DND-41 (cell line): ENCODE data around the gene USP12.

Source experiments
- EZH2 ChIP-seq: IDR thresholded peaks from 3 replicates; pipeline ENCODE4 v1.6.1; 2012; ENCODE audit warnings: borderline replicate concordance, low read depth, mild to moderate bottlenecking, moderate library complexity, low read length, inconsistent platforms; ENCODE audit not compliant: severe bottlenecking
- TF ChIP-seq, protein P1 (sequence below): IDR thresholded peaks from 2 replicates; pipeline ENCODE4 v1.5.1; 2012; ENCODE audit warnings: borderline replicate concordance, low read length, moderate library complexity, mild to moderate bottlenecking; ENCODE audit not compliant: poor library complexity, severe bottlenecking; ENCODE audit errors: extremely low read depth

DNA sequence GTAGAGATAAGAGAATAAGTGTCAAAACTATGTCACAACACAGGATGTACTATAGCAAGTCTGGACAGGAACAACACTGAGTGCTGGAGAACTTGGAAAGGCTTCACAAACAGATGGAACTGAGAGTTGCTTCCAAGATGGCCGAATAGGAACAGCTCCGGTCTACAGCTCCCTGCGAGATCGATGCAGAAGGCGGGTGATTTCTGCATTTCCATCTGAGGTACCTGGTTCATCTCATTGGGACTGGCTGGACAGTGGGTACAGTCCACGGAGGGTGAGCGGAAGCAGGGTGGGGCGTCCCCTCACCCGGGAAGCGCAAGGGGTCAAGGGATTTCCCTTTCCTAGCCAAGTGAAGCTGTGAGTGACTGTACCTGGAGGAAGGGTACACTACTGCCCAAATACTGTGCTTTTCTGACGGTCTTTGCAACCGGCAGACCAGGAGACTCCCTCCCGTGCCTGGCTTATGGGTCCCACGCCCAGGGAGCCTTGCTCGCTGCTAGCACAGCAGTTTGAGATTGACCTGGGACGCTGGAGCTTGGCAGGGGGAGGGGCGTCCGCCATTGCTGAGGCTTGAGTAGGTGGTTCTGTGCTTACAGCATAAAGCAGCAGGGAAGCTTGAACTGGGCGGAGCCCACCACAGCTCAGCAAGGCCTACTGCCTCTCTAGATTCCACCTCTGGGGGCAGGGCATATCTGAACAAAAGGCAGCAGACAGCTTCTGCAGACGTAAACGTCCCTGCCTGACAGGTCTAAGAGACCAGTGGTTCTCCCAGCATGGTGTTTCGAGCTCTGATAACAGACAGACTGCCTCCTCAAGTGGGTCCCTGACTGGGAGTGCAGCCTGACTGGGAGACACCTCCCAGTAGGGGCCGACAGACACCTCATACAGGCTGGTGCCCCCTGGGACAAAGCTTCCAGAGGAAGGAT is 46.0 kb downstream of the USP12 start:
- TF ChIP-seq, protein P1, sequence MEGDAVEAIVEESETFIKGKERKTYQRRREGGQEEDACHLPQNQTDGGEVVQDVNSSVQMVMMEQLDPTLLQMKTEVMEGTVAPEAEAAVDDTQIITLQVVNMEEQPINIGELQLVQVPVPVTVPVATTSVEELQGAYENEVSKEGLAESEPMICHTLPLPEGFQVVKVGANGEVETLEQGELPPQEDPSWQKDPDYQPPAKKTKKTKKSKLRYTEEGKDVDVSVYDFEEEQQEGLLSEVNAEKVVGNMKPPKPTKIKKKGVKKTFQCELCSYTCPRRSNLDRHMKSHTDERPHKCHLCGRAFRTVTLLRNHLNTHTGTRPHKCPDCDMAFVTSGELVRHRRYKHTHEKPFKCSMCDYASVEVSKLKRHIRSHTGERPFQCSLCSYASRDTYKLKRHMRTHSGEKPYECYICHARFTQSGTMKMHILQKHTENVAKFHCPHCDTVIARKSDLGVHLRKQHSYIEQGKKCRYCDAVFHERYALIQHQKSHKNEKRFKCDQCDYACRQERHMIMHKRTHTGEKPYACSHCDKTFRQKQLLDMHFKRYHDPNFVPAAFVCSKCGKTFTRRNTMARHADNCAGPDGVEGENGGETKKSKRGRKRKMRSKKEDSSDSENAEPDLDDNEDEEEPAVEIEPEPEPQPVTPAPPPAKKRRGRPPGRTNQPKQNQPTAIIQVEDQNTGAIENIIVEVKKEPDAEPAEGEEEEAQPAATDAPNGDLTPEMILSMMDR, result no peak
- no peak for TF ChIP-seq EZH2
